Daoy (cell line): Measurements from ENCODE around the gene CHRNA9. TPM values are rescaled to one million over a fixed set of nuclear protein-coding genes. Genes with fewer than 3 reads are reported as not detected.
"Not testable (repeated sequence)": the region's sequence is repeated elsewhere in the genome, so short reads cannot be mapped to it uniquely, and the experiment has no call there.

Experiments
- DNase-seq: peaks from one replicate; pipeline ENCODE4 v3.0.0-alpha.2; 2015; ENCODE audit warnings: low read depth
- total RNA-seq: library from RNA; depleted of rRNA; stranded (reverse); fragments of >200 nt; shearing (Covaris generic); gene quantifications from 2 replicates; pipeline ENCODE4 v1.2.3, GENCODE V29; 2014; rRNA removed

Gene CHRNA9, protein sequence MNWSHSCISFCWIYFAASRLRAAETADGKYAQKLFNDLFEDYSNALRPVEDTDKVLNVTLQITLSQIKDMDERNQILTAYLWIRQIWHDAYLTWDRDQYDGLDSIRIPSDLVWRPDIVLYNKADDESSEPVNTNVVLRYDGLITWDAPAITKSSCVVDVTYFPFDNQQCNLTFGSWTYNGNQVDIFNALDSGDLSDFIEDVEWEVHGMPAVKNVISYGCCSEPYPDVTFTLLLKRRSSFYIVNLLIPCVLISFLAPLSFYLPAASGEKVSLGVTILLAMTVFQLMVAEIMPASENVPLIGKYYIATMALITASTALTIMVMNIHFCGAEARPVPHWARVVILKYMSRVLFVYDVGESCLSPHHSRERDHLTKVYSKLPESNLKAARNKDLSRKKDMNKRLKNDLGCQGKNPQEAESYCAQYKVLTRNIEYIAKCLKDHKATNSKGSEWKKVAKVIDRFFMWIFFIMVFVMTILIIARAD
- 9.9 and 11.3 TPM in 2 replicates for total RNA-seq

GRCh38 chr4:40334591-40335524, at the start of gene CHRNA9:
TSS of gene CHRNA9 (plus strand) at chr4:40335333. CDS start at chr4:40335468, 135 bp downstream.
- peak; percentile 47 for DNase-seq

DNA sequence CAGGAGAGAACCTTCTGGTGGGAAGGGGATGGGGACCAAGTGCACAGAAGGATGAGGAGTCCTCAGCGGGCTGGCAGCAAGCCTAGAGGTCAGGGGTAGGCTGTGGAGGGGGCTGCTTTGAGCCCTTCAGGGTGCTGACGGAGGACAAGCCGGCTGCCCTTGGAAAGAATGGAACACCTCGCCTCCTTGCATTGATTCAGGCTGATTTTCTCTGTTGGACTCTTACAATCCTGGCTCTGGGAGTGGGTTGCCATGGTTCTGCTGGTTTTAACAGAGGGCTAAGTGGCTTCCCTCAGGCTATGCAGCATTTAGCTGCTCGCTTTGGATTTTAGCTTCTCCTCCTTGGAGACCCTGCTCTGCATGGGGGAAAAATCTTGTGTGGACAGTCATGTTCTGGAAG, 49.4 kb upstream of the CHRNA9 start:
- DNase-seq, result no peak

GRCh38 chr4:40288566-40288965, 46.6 kb upstream of the CHRNA9 start:
- no peak for DNase-seq

GRCh38 chr4:40289366-40290188, 45.6 kb upstream of the CHRNA9 start:
- DNase-seq, result peak; percentile 66

DNA sequence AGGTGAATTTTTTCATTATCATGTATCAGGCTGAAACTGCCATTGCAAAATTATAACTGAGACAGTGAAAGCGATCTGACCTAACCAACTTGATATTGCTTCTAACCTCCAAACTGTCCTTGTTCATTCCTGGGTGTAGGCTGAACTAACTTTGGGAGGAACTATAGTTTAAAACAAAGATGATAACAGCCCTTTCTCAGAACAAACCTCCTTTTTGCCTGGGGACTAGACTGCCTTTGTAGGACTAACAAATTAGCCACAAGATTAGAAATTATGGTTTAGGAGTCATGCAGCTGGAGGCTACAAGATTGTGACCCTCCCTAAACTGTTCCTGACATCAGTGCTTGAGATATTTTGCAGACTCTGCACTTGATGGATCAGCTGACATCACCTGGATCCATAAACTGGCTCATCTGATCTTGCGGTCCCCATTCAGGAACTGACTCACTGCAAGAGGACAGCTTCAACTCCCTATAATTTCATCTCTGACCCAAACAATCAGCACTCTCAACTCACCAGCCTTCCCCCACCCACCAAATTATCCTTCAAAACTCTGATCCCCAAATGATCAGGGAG, 44.4 kb upstream of the CHRNA9 start:
- DNase-seq, result peak; percentile 84

GRCh38 chr4:40292313-40292759, 42.8 kb upstream of the CHRNA9 start:
- DNase-seq, result peak; percentile 26

DNA sequence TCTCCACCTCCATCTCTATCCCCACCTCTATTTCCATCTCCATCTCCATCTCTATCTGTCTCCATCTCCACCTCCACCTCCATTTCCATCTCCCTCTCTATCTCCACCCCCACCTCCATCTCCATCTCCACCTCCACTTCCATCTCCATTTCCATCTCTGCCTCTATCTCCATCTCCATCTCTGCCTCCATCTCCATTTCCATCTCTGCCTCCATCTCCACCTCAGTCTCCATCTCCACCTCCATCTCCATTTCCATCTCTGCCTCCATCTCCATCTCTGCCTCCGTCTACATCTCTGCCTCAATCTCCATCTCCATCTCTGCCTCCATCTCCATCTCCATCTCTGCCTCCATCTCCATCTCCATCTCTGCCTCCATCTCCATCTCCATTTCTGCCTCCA, 40.8 kb upstream of the CHRNA9 start:
- no peak for DNase-seq

GRCh38 chr4:40295030-40295429, 40.1 kb upstream of the CHRNA9 start:
- not testable (repeated sequence) for DNase-seq

GRCh38 chr4:40295572-40295971, 39.6 kb upstream of the CHRNA9 start:
- DNase-seq, result no peak

DNA sequence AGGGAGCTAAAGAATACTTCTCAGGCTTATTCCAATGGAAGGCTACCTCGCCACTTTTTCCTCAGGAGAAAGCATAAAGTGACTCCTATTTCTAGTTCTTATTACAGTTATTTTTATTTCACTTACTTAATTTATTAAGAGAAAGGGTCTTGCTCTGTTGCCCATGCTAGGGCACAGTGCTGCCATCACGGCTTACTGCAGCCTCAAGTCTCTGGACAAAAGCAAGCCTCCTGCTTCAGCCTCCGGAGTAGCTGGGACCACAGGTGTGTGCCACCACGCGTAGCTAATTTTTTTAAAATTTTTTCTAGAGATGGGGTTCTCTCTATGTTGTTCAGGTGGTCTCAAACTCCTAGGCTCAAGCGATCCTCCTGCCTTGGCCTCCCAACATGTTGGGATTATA, 36.0 kb upstream of the CHRNA9 start:
- DNase-seq, result no peak

GRCh38 chr4:40299811-40300292, 35.3 kb upstream of the CHRNA9 start:
- DNase-seq, result no peak

GRCh38 chr4:40300371-40301162, 34.6 kb upstream of the CHRNA9 start:
- no peak for DNase-seq

DNA sequence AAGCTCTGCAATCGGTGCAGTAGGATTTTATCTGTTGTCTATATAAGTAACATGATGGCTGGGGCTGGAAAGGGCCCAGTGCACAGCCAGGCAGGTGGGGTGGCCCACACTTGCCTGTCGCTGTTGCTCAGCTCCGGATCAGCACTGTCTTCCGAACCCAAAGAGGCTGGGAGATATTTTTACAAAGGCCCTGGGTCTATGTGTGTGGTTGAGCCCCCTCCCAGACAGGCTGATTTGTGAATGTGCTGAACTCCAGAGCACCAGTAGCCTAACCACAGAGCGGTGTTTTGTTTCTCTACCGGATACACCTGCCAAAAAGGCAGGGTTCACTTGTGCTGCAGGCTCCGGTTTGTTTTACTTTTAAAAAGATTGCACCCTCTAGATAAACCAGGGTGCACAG, 33.5 kb upstream of the CHRNA9 start:
- no peak for DNase-seq

GRCh38 chr4:40303751-40304150, 31.4 kb upstream of the CHRNA9 start:
- DNase-seq, result no peak

GRCh38 chr4:40305328-40306170, 29.6 kb upstream of the CHRNA9 start:
- no peak for DNase-seq

GRCh38 chr4:40306226-40306625, 28.9 kb upstream of the CHRNA9 start:
- DNase-seq, result no peak

DNA sequence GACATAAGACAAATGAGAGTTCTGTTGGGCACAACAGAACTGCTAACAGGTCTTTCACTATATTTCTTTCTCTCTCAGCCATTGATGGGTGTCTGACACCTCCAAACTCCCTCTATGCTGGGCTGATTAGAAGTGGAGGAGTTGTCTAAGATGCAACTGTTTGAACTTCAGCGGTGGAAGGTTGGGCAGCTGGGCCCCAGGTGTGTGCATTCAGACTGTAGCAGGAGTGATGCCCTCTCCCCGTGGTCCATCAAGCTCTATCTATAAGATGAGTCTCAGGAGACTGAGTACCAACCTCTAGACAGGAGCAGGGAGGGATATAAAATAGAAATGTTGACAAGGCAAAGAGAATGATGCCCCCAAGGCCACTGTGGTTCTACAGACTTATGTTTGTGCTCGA, 28.2 kb upstream of the CHRNA9 start:
- no peak for DNase-seq

DNA sequence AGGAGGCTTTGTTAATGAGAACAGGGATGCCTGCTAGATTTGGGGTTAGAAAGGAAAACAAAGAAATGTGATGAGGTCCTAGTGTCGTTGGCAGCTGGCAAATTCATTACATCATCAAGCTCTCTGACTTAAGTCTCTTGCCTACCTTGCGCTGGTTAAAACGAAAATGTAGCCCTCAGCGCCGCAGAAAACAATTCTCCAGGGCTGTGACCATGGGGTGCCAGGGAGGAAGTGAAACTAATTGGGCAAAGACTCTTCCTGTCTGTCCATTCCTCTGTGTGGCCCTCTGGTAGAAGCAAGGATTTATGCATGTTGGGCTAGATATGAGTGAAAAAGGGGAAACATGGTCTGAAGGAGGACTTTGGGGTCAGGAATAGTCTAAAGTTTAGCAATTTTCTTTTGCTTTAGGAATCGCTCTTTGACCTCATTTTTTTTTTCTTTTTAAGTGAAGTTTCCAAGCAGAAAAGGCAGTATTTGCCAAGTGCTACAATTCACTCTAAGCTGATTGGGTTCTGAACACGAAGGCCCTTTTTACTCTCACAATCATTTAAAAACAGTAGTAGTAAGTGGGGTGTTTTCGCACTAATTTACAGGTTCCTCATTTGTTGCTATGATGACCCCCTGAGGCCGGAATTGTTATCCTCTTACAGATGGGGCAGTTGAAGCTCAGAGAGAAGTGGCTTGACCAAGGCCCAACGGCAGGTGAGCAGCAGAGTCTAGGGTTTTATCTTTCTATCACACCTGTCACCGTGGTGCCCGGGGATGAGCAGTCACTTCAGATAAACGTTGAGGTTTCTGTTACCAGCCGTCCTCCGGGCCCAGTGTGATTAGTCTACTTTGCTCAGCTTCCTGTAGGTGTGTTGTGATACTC, 27.3 kb upstream of the CHRNA9 start:
- DNase-seq, result no peak
